Left colon (tissue), 2 donors: ENCODE measurements around the gene UST. TPM values are rescaled to one million over a fixed set of nuclear protein-coding genes. Genes with fewer than 3 reads are reported as not detected.
"Not testable (repeated sequence)": the region's sequence is repeated elsewhere in the genome, so short reads cannot be mapped to it uniquely, and the experiment has no call there.

Experiments used
- ATAC-seq: fragments of 200-7000 bp; cut with Tn5 transposase; one replicate; pipeline ENCODE4 v1.9.1; 2020; ENCODE audit warnings: mild to moderate bottlenecking, moderate library complexity
- DNase-seq, 2 donors: peaks; one replicate each; pipeline ENCODE4 v3.0.0-alpha.2; 2020
- intact Hi-C, 2 donors: fragments of 100-400 bp; cut with DNase I in 1 of 2; cut with micrococcal nuclease in 1 of 2; formaldehyde crosslinking; loops; one replicate each; pipeline versions ENCODE4 v1.11.2 to v1.14.0; 2022; cut with DNase I, micrococcal nuclease
- total RNA-seq, 2 donors: library from RNA; stranded (reverse); fragmentation: NEBNext Ultra II Directional; extraction: Animal tissue kit (Norgen Biotek cat#: 25700); gene quantifications; one replicate each; pipeline ENCODE4 v1.2.1, GENCODE V29; 2021
- donor health status: DM: no; HTN: no; CAD: no.
- donor health status: DM: yes; HTN: yes; CAD: no.

UST gene
- total RNA-seq, 2 donors from 2014 or later, result 2.2 to 4.6 TPM

DNA sequence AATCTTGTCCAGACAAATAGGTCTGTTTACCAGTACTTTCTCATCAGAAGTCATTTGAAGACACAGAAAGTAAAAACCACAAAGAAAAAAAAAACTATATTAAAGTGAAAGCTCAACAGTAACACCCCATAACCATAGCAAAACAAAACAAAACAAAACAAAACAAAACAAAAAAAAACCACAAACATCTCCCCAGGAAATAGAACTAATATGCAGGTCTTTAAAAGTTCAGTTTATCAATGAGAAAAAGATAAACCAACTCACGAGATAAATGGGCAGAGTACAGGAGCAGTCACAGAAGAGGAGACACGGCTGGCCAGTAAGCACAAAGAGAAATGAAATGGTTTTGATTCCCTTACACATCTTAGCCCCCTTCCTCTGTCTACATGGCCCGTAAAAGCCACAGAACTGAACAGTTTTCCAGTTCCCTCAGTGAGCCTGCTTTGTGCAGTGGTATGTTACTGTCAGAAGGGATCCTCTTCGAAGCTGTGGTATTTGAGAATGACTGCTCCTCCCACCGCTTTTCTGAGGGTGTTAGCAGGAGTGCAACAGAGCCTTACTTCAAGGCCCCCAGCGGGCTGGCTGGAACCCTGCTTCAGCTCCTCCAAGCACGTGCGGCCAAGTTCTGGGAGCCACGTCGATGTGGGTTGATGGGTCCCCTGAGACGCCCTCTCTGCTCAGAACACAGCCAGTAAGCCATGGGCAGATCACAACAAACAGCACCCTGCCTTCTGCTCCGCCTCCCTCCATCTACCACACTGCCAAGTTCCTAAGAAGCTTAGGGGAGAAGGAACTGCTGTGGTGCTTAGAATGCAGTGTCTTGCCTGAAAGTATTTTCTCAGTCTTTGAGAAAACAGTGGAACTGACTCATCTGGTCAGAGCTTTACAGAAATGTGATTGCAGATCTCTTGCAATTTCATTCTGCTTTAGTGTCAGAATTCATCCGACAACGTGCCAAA, 14.0 kb downstream of the UST start:
- peak; percentile 54 to 64 for DNase-seq
- ATAC-seq, result peak; percentile 29
- intact Hi-C loops, result no loop called here

- intact Hi-C loops, result no loop called here
- peak; percentile 6 for ATAC-seq
- peak in 1 of 2 donors; percentile 33 for DNase-seq
Measured at GRCh38 chr6:148761527-148762011, 14.7 kb downstream of the UST start.

- no peak for DNase-seq
- no peak for ATAC-seq
- intact Hi-C loops, result no loop called here
Measured at GRCh38 chr6:148762231-148762630, 15.4 kb downstream of the UST start.

DNA sequence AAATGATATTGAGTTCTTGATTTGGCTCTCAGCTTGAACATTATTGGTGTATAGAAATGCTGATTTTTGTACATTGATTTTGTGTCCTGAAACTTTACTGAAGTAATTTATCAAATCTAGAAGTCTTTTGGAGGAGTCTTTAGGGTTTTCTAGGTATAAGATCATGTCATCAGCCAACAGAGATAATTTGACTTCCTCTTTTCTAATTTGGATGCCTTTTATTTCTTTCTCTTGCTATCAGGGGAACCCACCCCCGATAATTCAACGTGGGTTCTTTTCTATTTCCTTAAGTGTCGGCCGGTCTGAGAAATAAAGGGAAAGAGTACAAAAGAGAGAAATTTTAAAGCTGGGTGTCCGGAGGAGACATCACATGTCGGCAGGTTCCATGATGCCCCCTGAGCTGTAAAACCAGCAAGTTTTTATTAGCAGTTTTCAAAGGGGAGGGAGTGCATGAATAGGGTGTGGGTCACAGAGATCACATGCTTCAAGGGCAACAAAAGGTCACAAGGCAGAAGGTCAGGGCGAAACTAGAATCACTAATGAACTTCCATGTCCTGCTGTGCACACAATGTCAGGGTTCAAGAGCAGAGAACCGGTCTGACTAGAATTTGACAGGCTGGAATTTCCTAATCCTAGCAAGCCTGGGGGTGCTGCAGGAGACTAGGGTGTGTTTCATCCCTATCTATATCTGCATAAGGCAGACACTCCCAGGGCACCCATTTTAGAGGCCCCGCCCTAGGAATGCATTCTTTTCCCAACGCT, 17.6 kb downstream of the UST start:
- ATAC-seq, intact Hi-C loops, DNase-seq: not testable (repeated sequence)

GRCh38 chr6:148765898-148766808, 19.3 kb downstream of the UST start:
- intact Hi-C loops, result no loop called here
- no peak for DNase-seq
- ATAC-seq, result no peak

- ATAC-seq (no peak), DNase-seq (no peak)
- intact Hi-C loops, result no loop called here
Measured at GRCh38 chr6:148768646-148769270, 21.9 kb downstream of the UST start.

- intact Hi-C loops, result no loop called here
- DNase-seq (no peak), ATAC-seq (no peak)
Measured at GRCh38 chr6:148769304-148769968, 22.6 kb downstream of the UST start.

DNA sequence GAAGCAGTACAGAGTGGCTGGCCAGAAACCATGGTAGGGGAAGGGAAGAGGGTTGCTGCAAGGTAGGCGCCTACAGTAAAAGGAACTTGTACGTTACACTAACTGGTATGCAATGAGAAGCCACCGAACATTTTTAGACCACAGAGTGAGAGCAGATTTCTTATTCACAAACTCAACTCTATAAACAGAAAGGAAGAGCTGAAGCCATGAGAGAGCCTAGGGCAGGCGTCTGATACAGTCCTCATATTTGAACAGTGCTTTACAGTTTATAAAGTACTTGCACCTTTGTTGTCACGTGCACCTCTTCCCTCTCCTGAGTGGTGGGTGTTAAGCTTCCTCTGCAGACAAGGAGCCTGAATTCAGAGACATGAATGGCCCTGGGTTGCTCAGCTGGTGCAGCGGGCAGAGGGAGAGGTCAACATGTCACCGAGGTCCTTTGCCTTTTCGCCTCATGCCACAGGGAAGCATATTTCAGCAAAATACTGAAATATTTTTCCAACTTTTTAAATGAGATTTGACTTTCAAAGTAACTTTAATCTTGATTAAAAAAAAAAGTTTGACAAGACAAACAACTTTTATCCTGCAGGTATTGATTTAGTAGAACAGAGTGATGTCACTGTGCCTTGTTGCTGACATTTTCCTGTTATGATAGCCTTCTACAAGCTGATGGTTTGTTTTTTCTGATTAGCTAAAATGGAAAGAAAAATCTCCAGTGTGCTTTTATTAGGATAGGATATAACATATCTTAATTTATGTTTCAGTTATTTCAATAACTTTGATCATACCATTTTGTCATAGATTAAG, 23.8 kb downstream of the UST start:
- intact Hi-C loops, result no loop called here
- ATAC-seq, result no peak
- no peak for DNase-seq

DNA sequence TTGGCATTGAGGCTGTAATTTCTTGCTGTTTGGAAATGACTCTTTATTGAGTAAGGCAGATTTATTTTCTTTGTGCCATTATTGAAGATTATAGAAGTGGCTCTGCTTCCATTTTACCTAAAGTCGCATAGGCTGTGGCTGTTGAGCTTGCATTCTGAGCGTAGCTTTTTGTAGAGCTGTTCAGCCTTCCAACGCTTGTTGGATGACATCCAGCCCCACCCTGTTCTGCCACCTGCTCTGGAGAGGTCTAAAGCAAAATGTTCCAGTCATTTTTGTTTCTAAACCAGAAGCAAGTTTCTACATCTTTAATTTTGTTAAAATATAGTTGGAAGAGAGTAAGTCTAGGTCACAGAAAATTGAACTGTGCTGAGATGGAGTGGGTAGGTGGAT, 24.4 kb downstream of the UST start:
- DNase-seq, result peak; percentile 30 to 36
- intact Hi-C loops, result no loop called here
- peak; percentile 68 for ATAC-seq

- no peak for ATAC-seq
- DNase-seq, result no peak
- intact Hi-C loops, result no loop called here
Measured at GRCh38 chr6:148771896-148772554, 25.2 kb downstream of the UST start.

GRCh38 chr6:148775161-148775560, 28.3 kb downstream of the UST start:
- intact Hi-C loops, result no loop called here
- no peak for DNase-seq
- ATAC-seq, result no peak

DNA sequence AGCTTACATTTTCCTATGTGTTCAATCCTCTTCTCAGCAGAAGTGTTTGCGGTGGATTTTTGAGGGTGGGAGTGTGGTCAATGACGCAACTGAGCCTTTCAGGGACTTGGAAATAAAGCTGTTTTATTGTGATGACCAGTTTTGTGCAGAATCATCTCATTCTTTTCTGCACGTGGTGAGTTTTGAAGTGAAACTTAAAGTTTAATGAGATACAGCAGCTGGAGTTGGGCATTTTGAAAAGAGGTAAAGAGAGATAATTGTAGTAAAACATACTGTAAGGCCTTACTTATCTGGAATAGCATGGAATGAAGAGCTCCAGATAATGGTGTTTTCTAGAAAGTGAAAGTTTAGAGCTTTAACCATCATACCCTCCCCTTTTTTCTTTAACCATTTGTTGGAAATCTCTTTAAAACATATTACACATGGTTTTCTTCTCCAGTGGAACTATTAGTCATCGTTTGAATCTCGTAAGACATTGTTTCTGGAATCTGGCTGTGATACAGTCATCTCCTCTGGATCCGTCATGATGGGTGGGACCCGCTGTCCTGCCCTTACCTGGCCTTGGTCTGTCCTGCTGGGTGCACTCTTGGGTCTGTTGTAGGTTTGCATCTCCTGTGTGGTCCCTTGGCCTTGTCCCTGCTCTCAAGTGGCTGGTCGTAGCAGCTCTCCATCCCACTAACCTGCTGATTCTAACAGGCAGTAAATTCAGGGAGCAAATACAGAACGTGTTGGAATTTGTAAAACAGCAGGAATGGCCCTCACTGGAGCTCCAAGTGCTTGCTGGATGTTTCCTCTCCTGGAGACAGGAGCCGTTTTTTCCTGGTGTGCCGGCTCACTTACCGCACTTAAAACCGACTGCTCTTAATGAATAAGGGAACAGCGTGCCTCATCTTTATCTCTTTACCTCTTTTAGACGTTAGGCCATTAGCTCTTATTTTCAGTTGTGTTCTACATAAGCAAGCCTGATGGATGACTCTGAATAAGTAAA, 29.8 kb downstream of the UST start:
- intact Hi-C loops, result no loop called here
- no peak for ATAC-seq
- DNase-seq, result no peak

DNA sequence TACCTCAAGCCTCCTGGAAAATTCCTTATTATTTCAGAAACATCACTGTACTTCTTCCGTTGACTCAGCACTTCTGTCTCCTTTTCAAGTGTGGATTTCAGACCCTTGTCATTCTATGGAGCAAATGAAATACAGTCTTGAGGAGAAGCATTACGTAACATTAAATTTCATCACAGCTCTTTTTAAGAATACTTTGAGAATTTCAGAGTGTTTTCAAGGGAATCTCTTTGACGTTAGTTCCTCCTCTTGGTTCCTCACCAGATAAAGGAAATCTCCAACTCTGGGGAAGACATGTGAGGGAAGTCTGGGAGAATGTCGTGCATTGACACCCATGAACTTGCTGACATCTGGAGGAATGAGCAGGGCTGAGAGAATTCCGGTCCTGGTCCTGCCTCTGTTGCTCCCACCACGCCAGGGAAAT, 32.3 kb downstream of the UST start:
- DNase-seq (no peak), ATAC-seq (no peak)
- intact Hi-C loops, result no loop called here

- ATAC-seq, intact Hi-C loops, DNase-seq: not testable (repeated sequence)
Measured at GRCh38 chr6:148780423-148780822, 33.6 kb downstream of the UST start.

GRCh38 chr6:148780918-148781436, 34.1 kb downstream of the UST start:
- DNase-seq, result no peak
- ATAC-seq, result no peak
- intact Hi-C loops, result no loop called here
